Subcutaneous abdominal adipose tissue (tissue), 5 donors: ENCODE data around the gene TMEM109.
A peak's percentile ranks its signal among the peaks of the same experiment; 100 is the strongest.

Experiments
- H3K27ac ChIP-seq: one replicate; pipeline ENCODE4 v1.7.0; 2013; ENCODE audit warnings: low read depth, mild to moderate bottlenecking, inconsistent platforms, low read length, moderate library complexity
- H3K27me3 ChIP-seq, 5 donors: one replicate each; pipeline ENCODE4 v1.7.0; 2013; ENCODE audit warnings: low read length in 5 of 5, inconsistent platforms in 1 of 5; ENCODE audit not compliant: control insufficient read depth in 5 of 5, insufficient read depth in 4 of 5
- H3K36me3 ChIP-seq, 5 donors: one replicate each; pipeline ENCODE4 v1.7.0; 2013; ENCODE audit warnings: low read length in 5 of 5; ENCODE audit not compliant: control insufficient read depth in 5 of 5, insufficient read depth in 5 of 5
- H3K4me1 ChIP-seq, 5 donors: one replicate each; pipeline ENCODE4 v1.7.0; 2013; ENCODE audit warnings: low read length in 5 of 5, mild to moderate bottlenecking in 3 of 5, moderate library complexity in 1 of 5; ENCODE audit not compliant: control insufficient read depth in 5 of 5, insufficient read depth in 5 of 5
- H3K4me3 ChIP-seq, 5 donors: one replicate each; pipeline ENCODE4 v1.7.0; 2013; ENCODE audit warnings: low read length in 5 of 5, low read depth in 1 of 5
- H3K9ac ChIP-seq, 5 donors: one replicate each; pipeline ENCODE4 v1.7.0; 2013; ENCODE audit warnings: low read length in 5 of 5, mild to moderate bottlenecking in 4 of 5, moderate library complexity in 3 of 5
- H3K9me3 ChIP-seq, 5 donors: one replicate each; pipeline ENCODE4 v1.7.0; 2013; ENCODE audit warnings: low read length in 5 of 5; ENCODE audit not compliant: control insufficient read depth in 5 of 5
- donor health status: healthy.
- donor health status: healthy.
- donor health status: healthy.
- donor health status: healthy.
- donor health status: healthy.

The TMEM109 gene

GRCh38 chr11:60931917-60932316 lies 18.0 kb downstream of the TMEM109 start:
- Histone ChIP-seq H3K9me3 (no peaks in the 10 kb centered on the region), H3K4me3 (no peak overlapping the region), H3K27me3 (peaks cover 0 to 5% (median 2%) of the 10 kb centered on the region in 5 donors), H3K36me3 (peaks cover 0 to 12% (median 0%) of the 10 kb centered on the region in 5 donors), H3K9ac (no peak overlapping the region), H3K4me1 (peaks cover 0 to 10% (median 3%) of the 10 kb centered on the region in 5 donors), H3K27ac (no peak overlapping the region)

DNA sequence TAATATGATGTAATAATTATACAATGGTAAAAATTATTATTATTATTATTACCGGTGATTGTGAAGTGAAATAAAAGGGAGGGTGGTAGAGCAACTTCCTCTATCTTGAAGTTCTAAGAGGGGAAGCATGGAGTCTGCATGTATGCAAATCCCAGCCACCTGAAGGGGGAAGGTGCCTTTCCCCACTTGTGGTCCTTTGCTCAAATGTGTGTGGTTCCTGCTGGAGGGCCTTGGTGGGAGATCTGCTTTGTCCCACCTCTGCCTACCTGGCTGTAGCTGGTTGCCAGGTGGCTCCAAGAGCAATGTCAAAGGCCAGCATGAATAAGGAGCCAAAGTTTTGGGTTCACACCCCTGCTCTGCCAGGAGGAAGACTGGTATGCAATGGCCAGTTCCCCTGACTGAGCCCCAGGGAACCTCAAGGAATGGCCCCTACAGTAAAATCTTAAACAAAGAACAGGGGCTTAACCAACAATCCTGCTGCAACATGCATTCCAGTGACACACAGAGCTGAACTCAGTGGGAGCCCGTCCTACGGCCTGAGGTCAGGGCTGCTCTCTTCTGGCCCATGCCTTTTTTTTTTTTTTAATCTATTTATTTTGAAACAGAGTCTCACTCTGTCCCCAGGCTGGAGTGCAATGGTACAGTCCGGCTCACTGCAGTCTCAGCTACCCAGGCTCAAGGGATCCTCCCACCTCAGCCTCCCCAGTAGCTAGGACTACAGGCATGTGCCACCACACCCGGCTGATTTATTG lies 18.8 kb downstream of the TMEM109 start:
- Histone ChIP-seq H3K9me3 (no peaks in the 10 kb centered on the region), H3K4me3 (no peak overlapping the region), H3K4me1 (peaks cover 0 to 19% (median 3%) of the 10 kb centered on the region in 5 donors), H3K9ac (no peak overlapping the region), H3K27ac (no peak overlapping the region), H3K27me3 (peaks cover 0 to 5% (median 0%) of the 10 kb centered on the region in 5 donors), H3K36me3 (peaks cover 0 to 20% (median 0%) of the 10 kb centered on the region in 5 donors)

DNA sequence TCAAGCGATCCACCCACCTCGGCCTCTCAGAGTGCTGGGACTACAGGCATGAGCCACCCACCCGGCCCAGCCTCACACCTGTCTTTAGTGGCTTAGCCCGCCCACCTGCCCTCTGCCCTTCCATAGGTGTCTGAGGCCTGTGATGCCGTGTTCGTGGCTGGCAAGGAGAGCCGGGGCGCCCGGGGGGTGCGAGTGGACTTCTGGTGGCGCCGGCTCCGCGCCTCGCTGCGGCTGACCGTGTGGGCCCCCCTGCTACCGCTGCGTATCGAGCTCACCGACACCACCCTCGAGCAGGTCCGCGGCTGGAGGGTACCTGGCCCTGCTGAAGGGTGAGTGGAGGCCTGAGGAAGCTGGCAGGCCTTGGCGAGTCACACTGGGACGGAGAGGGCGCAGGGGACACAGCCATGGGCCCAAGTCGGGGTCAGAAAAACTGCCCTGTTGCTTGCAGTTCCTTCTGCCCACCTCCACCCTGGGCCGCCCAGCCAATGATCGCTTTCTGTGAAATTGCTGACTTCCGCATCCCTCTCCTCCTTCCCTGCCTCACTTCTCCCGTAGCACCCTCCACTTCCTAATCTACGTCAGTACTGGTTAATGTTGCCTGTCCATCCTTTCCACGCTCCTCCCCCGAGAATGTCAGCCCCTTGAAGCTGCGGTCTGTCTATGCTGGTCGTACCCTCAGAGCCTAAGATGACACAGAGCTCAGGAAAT lies 19.6 kb downstream of the TMEM109 start:
- Histone ChIP-seq H3K36me3 (peaks cover 0 to 28% (median 2%) of the 10 kb centered on the region in 5 donors), H3K4me3 (no peak overlapping the region), H3K27ac (no peak overlapping the region)

DNA sequence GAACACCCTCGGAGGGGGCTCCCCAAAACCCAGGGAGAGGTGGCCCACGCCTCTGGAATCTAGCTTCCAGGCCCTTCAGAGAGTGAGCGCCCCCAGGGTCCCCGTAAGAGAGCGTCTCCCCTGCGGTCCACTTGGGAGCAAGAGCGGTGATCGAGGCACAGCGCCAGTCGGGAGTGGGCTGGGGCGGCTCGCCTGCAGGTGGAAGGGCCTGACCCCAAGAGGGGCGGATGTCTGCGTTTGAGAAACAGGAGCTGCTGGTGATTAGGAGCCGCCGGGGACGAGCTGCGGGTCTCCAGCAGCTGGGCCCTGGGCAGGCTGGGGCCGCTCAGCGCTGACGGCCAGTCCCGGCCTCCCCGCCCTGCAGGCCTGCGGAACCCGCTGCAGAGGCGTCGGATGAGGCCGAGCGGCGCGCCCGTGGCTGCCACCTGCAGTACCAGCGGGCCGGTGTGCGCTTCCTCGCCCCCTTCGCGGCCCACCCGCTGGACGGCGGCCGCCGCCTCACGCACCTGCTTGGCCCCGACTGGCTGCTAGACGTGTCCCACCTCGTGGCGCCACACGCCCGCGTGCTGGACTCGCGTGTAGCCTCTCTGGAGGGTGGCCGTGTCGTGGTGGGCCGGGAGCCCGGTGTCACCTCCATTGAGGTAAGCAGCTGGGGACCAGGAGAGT lies 20.3 kb downstream of the TMEM109 start:
- Histone ChIP-seq H3K4me3 (no peak overlapping the region), H3K9ac (no peak overlapping the region), H3K36me3 (peaks cover 0 to 35% (median 8%) of the 10 kb centered on the region in 5 donors), H3K9me3 (no peaks in the 10 kb centered on the region), H3K4me1 (peaks cover 0 to 20% (median 3%) of the 10 kb centered on the region in 5 donors), H3K27ac (no peak overlapping the region), H3K27me3 (peaks cover 0 to 5% (median 0%) of the 10 kb centered on the region in 5 donors)

More for the DNA sequence above, 19.6 kb downstream of the TMEM109 start:
- no peak overlapping the region for H3K9ac ChIP-seq
- peaks cover 0 to 5% (median 0%) of the 10 kb centered on the region in 5 donors for H3K27me3 ChIP-seq
- H3K4me1 ChIP-seq = peaks cover 0 to 20% (median 3%) of the 10 kb centered on the region in 5 donors
- H3K9me3 ChIP-seq = no peaks in the 10 kb centered on the region

- Histone ChIP-seq H3K27me3 (peaks cover 0 to 2% (median 0%) of the 10 kb centered on the region in 5 donors), H3K9me3 (no peaks in the 10 kb centered on the region), H3K4me1 (peaks cover 0 to 20% (median 3%) of the 10 kb centered on the region in 5 donors), H3K4me3 (no peak overlapping the region), H3K36me3 (peaks cover 0 to 42% (median 16%) of the 10 kb centered on the region in 5 donors), H3K27ac (no peak overlapping the region), H3K9ac (no peak overlapping the region)
Measured at GRCh38 chr11:60934790-60935605, 21.0 kb downstream of the TMEM109 start.

- Histone ChIP-seq H3K9me3 (no peaks in the 10 kb centered on the region), H3K4me1 (peaks cover 0 to 20% (median 3%) of the 10 kb centered on the region in 5 donors), H3K4me3 (no peak overlapping the region), H3K27me3 (no peaks in the 10 kb centered on the region), H3K9ac (no peak overlapping the region), H3K36me3 (peaks cover 0 to 51% (median 21%) of the 10 kb centered on the region in 5 donors), H3K27ac (no peak overlapping the region)
Measured at GRCh38 chr11:60935676-60936442, 21.9 kb downstream of the TMEM109 start.

DNA sequence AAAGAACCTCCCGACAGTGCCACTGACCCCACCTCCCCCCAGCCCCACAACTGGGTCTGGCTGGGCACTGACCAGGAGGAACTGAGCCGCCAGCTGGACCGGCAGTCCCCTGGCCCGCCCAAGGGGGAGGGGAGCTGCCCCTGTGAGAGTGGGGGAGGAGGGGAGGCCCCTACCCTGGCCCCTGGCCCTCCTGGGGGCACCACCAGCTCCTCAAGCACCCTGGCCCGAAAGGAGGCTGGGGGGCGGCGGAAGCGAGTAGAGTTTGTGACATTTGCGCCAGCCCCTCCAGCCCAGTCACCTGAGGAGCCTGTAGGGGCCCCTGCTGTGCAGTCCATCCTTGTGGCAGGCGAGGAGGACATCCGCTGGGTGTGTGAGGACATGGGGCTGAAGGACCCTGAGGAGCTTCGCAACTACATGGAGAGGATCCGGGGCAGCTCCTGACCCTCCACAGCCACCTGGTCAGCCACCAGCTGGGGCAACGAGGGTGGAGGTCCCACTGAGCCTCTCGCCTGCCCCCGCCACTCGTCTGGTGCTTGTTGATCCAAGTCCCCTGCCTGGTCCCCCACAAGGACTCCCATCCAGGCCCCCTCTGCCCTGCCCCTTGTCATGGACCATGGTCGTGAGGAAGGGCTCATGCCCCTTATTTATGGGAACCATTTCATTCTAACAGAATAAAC lies 22.6 kb downstream of the TMEM109 start:
- H3K4me1 ChIP-seq = peaks cover 0 to 20% (median 3%) of the 10 kb centered on the region in 5 donors
- H3K9ac ChIP-seq = peak overlapping the region in 1 of 5 donors; percentile 41
- no peaks in the 10 kb centered on the region for H3K9me3 ChIP-seq
- H3K36me3 ChIP-seq = peaks cover 0 to 58% (median 28%) of the 10 kb centered on the region in 5 donors
- H3K4me3 ChIP-seq = no peak overlapping the region
- no peak overlapping the region for H3K27ac ChIP-seq
- no peaks in the 10 kb centered on the region for H3K27me3 ChIP-seq

DNA sequence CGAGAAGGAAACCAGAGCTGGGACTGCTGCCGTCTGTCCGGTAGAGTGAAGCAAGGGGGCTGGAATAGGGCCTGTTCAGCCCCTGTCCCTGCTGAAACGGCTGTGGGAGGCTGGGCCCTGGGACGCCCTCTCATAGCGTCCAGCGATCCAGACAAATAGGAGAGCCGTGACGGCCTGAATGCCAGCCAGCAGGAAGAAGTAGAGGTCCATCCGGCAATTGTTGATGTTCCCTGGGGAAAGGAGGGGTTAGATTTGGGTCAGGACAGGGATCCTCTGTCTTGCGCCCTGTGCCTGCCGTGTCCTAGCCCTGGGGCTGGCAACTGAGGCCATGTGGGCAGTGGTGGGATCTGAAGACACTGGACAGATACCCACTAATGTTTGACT lies 23.2 kb downstream of the TMEM109 start:
- no peaks in the 10 kb centered on the region for H3K9me3 ChIP-seq
- H3K4me3 ChIP-seq = no peak overlapping the region
- H3K4me1 ChIP-seq = peaks cover 0 to 20% (median 3%) of the 10 kb centered on the region in 5 donors
- peaks cover 0 to 63% (median 34%) of the 10 kb centered on the region in 5 donors for H3K36me3 ChIP-seq
- peak overlapping the region in 1 of 5 donors; percentile 41 for H3K9ac ChIP-seq
- no peaks in the 10 kb centered on the region for H3K27me3 ChIP-seq
- H3K27ac ChIP-seq = no peak overlapping the region
